BJ (cell line): ENCODE results near the gene SBNO2. TPM values are rescaled to one million over a fixed set of nuclear protein-coding genes. Genes with fewer than 3 reads are reported as not detected.

Source experiments
- CTCF ChIA-PET: fragments of 350-600 bp; formaldehyde crosslinking; extraction: SDS; loops from one replicate; lab custom pipeline; 2021; ENCODE audit warnings: antibody characterized with exemption, inconsistent platforms; lab: Yijun Ruan, JAX
- POLR2A ChIA-PET: fragments of 300-600 bp; sonication (Branson Sonifier 250); formaldehyde crosslinking; extraction: SDS; loops from one replicate; lab custom pipeline; 2021; ENCODE audit warnings: antibody characterized with exemption; lab: Charles Lee
- DNase-seq: peaks from one replicate; pipeline ENCODE4 v3.0.0-alpha.2; 2011; ENCODE audit warnings: low read depth
- H3K27me3 ChIP-seq: 2 replicates; pipeline ENCODE4 v1.6.0; 2011; ENCODE audit warnings: low read length; ENCODE audit not compliant: control insufficient read depth, insufficient read depth
- H3K36me3 ChIP-seq: 2 replicates; pipeline ENCODE4 v1.5.1; 2011; ENCODE audit warnings: low read length; ENCODE audit not compliant: control insufficient read depth, insufficient read depth
- H3K4me3 ChIP-seq: 2 replicates; pipeline ENCODE4 v1.5.1; 2011; ENCODE audit warnings: low read depth, mild to moderate bottlenecking, control low read depth, low read length
- CTCF ChIP-seq: IDR thresholded peaks from 2 replicates; pipeline ENCODE4 v1.5.1; 2011; ENCODE audit warnings: low read depth, mild to moderate bottlenecking, control low read depth, inconsistent platforms, low read length, moderate library complexity; ENCODE audit not compliant: insufficient read depth
- polyA plus RNA-seq: library from polyadenylated mRNA; depleted of rRNA; stranded (reverse); fragments of >200 nt; gene quantifications from 2 replicates; pipeline ENCODE4 v1.2.3, GENCODE V29; 2011

SBNO2 gene
- polyA plus RNA-seq, 1 experiment = 26.1 TPM

DNA sequence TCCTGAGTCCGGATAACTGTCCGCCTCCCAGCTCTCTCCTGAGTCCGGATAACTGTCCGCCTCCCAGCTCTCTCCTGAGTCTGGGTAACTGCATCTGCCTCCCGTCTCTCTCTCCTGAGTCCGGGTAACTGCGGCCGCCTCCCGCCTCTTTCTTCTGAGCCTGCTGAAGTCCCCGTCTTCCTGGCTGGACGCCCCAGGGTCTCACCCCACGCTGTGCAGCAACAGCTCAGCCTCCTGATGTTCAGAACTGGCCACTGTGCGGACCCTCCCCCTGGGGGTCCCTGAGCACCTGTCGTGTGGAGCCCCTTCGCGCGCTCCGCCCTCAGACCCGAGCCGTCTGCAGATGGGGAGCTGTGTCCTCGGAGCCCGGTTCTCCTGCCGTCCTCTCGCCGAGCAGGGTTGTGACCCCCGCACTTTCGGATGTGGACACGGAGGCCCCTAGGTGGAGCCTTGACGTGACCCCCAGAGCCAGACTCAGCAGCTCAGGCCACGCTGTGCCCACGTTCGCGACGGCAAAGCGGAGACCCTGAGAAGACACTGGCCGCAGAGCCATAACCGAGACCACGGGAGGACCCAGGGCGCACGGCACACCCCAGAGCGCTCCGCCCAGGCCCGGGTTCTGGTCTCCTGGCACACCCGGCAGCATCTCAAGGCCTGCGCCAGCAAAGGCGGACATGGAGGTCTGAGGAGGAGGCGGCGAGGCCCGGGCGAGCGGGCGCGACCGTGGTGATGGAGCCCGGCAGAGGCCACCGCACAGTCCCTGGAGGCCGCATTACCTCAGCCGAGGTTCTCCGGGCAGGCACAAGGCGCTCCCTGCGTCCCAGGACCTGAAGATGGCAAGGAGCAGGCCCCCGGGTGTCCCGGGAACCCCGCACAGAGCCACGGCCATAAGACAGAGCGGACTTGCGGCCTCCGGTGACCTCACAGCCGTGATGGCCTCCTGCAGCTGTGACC, 15.9 kb downstream of the SBNO2 start:
- H3K27me3 ChIP-seq = no peaks in the 10 kb centered on the region
- DNase-seq = no peak
- no peak overlapping the region for H3K4me3 ChIP-seq
- H3K36me3 ChIP-seq = peaks cover 8% of the 10 kb centered on the region
- ChIA-PET POLR2A (no interaction called here), CTCF (no interaction called here)
- TF ChIP-seq CTCF = no peak

DNA sequence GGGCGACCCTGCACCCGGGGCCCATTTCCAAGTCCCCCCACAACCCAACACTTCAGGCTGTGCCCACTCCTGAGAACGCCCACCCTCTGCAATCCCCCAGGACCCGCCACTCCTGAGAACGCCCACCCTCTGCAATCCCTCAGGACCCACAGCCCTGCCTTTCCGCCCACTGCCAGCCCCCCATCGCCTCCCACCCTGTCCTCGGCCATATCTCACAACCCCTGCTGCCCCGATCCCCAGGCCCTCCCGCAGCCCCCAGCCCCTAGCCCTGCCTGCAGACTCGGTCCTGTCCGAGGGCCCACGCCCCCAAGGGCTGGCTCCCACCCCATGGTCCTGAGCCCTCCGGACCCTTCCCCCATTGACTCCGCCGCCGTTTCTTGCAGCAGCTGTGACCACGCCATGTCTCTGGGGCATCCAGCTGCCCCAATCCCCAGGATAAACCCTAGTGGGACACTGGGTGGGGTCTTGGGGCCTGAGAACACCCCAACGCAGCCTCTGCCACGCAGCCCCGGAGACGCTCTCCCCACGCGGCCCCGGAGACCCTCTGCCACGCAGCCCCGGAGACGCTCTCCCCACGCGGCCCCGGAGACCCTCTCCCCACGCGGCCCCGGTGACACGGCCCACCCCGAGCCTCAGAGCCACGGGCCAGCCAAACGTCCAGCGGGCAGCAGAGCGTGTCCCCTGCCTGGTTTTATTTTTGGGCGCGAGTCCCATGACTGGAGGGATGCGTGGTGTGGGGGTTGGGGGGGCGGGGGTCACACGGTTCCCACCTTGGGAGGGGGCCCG, 17.0 kb downstream of the SBNO2 start:
- POLR2A ChIA-PET = no interaction called here
- DNase-seq = no peak
- Histone ChIP-seq H3K27me3 (no peaks in the 10 kb centered on the region), H3K4me3 (no peak overlapping the region), H3K36me3 (peaks cover 12% of the 10 kb centered on the region)
- CTCF ChIA-PET = no interaction called here
- TF ChIP-seq CTCF = no peak

- POLR2A ChIA-PET = interaction anchor here (1.1 kb wide), 1 partner anchor 15 kb away, joined by 3 read pairs; no protein-coding TSS in a partner anchor
Observed at GRCh38 chr19:1156305-1156801, 17.7 kb downstream of the SBNO2 start.

DNA sequence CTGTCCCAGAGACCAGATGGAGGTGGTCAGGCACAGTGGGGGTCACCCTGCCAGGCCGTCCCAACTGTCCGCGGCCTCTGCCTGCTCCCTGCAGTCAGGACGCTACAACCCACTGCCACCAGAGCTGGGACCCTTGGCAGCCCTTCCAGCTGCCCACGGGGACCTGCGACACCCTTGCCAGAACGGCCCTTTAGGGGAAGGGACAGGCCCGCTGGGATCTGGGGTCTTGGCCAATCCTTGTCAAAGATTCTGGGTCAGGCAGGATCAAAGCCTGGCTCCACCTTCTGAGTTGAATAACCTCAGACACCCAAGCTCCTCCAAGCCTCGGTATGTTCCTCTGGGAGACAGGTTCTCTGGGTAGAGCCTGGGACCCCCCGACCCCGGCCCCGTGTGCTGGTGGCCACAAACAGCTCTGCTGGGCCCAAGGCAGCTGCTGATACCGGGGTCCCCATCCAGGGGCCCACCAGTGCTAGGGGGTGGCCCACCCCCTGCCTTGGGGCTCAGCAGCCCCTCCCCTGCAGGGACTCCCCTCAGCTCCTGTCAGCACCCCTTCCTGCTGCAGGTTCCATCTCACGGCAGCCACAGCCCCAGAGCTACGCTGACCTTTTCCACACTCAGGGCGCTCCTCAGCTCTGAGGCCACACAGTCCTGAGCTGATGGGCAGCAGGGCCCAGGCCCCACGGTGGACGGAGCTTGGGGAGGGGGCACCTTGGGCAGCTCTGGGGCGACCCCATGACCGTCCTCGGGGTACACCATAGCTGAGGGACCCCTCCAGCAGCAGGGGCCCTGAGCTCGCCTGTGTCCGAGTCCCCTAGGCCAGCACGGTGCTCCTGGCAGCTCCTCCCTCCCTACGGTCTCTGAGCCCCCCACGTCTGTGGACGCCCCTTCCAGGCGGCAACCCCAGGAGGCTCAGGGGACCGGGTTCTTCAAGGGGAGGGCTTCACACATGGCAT, 18.4 kb downstream of the SBNO2 start:
- TF ChIP-seq CTCF = no peak
- ChIA-PET CTCF (interaction anchor here (0.7 to 1.3 kb wide), 4 partner anchors 22 to 42 kb away, joined by 3 to 7 read pairs (median 4); no protein-coding TSS in a partner anchor), POLR2A (interaction anchor here (1.1 kb wide), 1 partner anchor 16 kb away, joined by 3 read pairs; no protein-coding TSS in a partner anchor)
- Histone ChIP-seq H3K4me3 (no peak overlapping the region), H3K27me3 (no peaks in the 10 kb centered on the region), H3K36me3 (peaks cover 17% of the 10 kb centered on the region)
- no peak for DNase-seq

More at GRCh38 chr19:1156305-1156801, 17.7 kb downstream of the SBNO2 start:
- Histone ChIP-seq H3K27me3 (no peaks in the 10 kb centered on the region), H3K36me3 (peaks cover 14% of the 10 kb centered on the region), H3K4me3 (no peak overlapping the region)
- no peak for TF ChIP-seq CTCF
- CTCF ChIA-PET = no interaction called here
- DNase-seq = no peak
